Pancreas (tissue), 10 donors: ENCODE measurements around the gene ZNF592. TPM values are rescaled to one million over a fixed set of nuclear protein-coding genes. Genes with fewer than 3 reads are reported as not detected.
"Not testable (repeated sequence)": the region's sequence is repeated elsewhere in the genome, so short reads cannot be mapped to it uniquely, and the experiment has no call there.

Source experiments
- ATAC-seq, 4 donors: fragments of 200-7000 bp; cut with Tn5 transposase; one replicate each; pipeline versions ENCODE4 v1.8.0 to v1.9.1; 2020; ENCODE audit warnings: mild to moderate bottlenecking in 4 of 4, moderate library complexity in 4 of 4
- DNase-seq, 6 donors: peaks; one replicate each; pipeline ENCODE4 v3.0.0-alpha.2; 2020
- FAIRE-seq: peaks from 2 replicates; lab custom pipeline; 2012; peaks lifted over from hg19 to GRCh38; lab: Jason Lieb, UNC
- H3K27ac ChIP-seq, 4 donors: fragments of 200-600 bp; sonication (generic); 1 replicate in 3 of 4; 2 replicates in 1 of 4; pipeline versions ENCODE4 v1.5.0 to v1.8.0; 2020
- H3K27me3 ChIP-seq, 4 donors: fragments of 200-600 bp; one replicate each; pipeline ENCODE4 v1.8.0; 2021
- H3K36me3 ChIP-seq, 3 donors: fragments of 200-600 bp; sonication (generic) in 1 of 3; one replicate each; pipeline versions ENCODE4 v1.5.0 to v1.8.0; 2020 to 2021
- H3K4me1 ChIP-seq, 3 donors: fragments of 200-600 bp; one replicate each; pipeline ENCODE4 v1.8.0; 2021
- H3K4me3 ChIP-seq, 4 donors: fragments of 200-600 bp; sonication (generic) in 2 of 4; one replicate each; pipeline versions ENCODE4 v1.5.0 to v1.8.0; 2020 to 2021
- H3K9me3 ChIP-seq, 4 donors: fragments of 200-600 bp; one replicate each; pipeline ENCODE4 v1.8.0; 2021
- CTCF ChIP-seq, 4 donors: fragments of 200-600 bp; sonication (generic) in 3 of 4; IDR thresholded peaks; one replicate each; pipeline versions ENCODE4 v1.5.0 to v1.8.0; 2021; ENCODE audit warnings: antibody characterized with exemption in 4 of 4
- WGBS, 2 donors: extraction: QIAGEN DNeasy Blood & Tissue Kit; methylation state at CpG; one replicate each; pipeline ENCODE4 v1.1.7; 2013; 5-methylcytosine and 5-hydroxymethylcytosine counted together
- intact Hi-C, 3 donors: fragments of 100-400 bp; cut with DNase I; formaldehyde crosslinking; loops; one replicate each; pipeline versions ENCODE4 v1.11.1 to v1.14.2; 2022
- polyA plus RNA-seq, 2 donors: library from polyadenylated mRNA; stranded (reverse); fragments of 200-250 nt; gene quantifications; one replicate each; pipeline ENCODE4 v1.2.3, GENCODE V29; 2013
- total RNA-seq, 6 donors: library from RNA; stranded (reverse); fragmentation: NEBNext Ultra II Directional in 4 of 6; extraction: Animal tissue kit (Norgen Biotek cat#: 25700) in 4 of 6; gene quantifications; one replicate each; pipeline versions ENCODE4 v1.2.1 to v1.2.4, GENCODE V29; 2021 to 2023
- donor health status: healthy with polysubstance abuse.
- donor health status: DM: no; HTN: no; CAD: no; lungs with moderate emphysema.
- donor health status: DM: no; HTN: no; CAD: no.
- donor health status: control.
- donor health status: control.
- donor health status: Bipolar disorder and iron deficiency.
- donor health status: DM: yes; HTN: yes; CAD: no.
- donor health status: DM: no; HTN: no; CAD: no.
- donor health status: DM: no; HTN: no; CAD: no.
- donor health status: DM: yes; HTN: yes; CAD: no.

The ZNF592 gene
- total and polyA plus RNA-seq, 8 donors = 9.1 to 16.6 (median 12.0) TPM

DNA sequence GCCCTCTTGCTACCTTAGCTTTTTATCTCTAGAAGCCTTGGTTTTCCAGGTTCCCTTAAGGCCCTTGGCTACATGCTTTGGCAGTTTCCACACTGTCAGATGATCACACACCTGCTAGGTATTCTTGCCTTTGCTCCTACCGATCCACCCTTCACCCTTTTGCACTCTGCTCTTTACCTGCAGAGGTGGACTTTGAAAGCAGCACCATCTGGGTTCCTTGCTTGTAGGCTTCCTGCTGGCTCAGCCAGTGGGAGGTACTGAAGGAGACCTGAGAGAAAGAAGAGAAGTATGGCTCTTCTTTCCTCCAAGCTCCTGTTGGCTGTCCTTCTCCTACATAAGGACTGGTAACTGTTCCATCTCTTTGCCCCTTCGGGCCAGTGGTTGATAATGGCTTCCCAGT, 7.3 kb upstream of the ZNF592 start:
- Histone ChIP-seq H3K9me3 (no peaks in the 10 kb centered on the region), H3K27me3 (no peaks in the 10 kb centered on the region), H3K4me1 (peaks cover 0 to 1% (median 0%) of the 10 kb centered on the region in 3 donors), H3K36me3 (no peaks in the 10 kb centered on the region), H3K4me3 (no peak overlapping the region), H3K27ac (no peak overlapping the region)
- TF ChIP-seq CTCF (IDR thresholded peaks at IDR 0.05) = no peak
- ATAC-seq = no peak
- no peak for DNase-seq
- intact Hi-C loops = no loop called here
- FAIRE-seq = no peak
- 49 to 51% methylated on average over 2 of the region's 2 CpGs for WGBS, 2 donors

GRCh38 chr15:84747416-84748273, 747 bp upstream of the ZNF592 start:
- H3K27me3 ChIP-seq = no peaks in the 10 kb centered on the region
- H3K9me3 ChIP-seq = no peaks in the 10 kb centered on the region
- H3K36me3 ChIP-seq = no peaks in the 10 kb centered on the region
- no peak for FAIRE-seq
- no peak for TF ChIP-seq CTCF (IDR thresholded peaks at IDR 0.05)
- H3K4me3 ChIP-seq = peak overlapping the region; percentile 55 to 94 (median 76)
- peak; percentile 75 to 92 (median 82) for DNase-seq
- ATAC-seq = peak; percentile 62 to 76 (median 70)
- H3K27ac ChIP-seq = peak overlapping the region; percentile 96 to 100 (median 99)
- 1% methylated on average over 35 to 46 of the region's 46 CpGs for WGBS, 2 donors
- H3K4me1 ChIP-seq = peaks cover 23 to 33% (median 31%) of the 10 kb centered on the region in 3 donors
- intact Hi-C loops = no loop called here

DNA sequence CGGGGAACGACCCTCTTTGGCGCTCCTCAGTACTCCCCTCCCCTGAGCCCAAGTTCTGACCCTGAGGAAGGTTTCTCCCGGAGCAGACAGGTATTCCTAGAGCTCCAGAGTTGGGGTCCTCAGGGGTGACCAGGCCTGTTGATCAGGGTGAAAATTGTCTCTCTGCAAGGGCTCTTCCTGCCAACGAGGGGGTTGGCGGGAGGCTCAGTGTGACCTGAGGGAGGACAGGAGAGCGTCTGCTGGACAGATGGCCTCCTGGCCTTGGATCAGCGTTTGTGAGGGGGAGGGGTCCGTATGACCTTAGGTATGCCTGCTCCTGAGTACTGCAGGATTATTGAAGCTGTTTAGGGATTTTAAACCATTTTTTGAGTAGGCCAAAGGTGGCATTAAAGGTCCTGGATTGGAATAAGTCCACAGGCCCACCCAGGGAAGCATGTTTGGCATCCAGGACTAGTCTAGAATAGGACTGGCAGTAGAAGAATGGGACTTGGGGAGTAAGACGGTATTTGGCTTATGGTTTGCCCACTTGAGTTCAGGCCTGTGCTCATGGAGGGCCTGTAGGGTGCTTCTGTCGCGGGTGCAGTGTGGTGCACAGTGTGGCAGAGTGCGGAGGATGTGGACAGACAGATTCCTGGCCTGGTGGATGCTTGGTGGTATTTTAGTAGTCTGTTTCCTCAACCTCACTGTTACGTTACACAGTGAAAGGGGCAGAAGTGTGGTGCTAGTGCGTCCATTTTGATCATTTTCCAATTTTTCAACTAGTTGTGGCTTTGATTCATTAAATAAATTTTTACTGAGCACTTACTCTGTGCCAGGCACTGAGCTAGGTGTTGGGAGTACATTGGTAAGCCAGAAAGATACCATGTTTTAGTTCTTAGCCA, 959 bp downstream of the ZNF592 start:
- peak overlapping the region; percentile 64 to 94 (median 85) for H3K4me3 ChIP-seq
- FAIRE-seq (no peak), DNase-seq (peak; percentile 46 to 67 (median 58)), ATAC-seq (peak in 3 of 4 donors; percentile 11 to 23 (median 16))
- TF ChIP-seq CTCF (IDR thresholded peaks at IDR 0.05) = no peak
- H3K9me3 ChIP-seq = no peaks in the 10 kb centered on the region
- H3K27ac ChIP-seq = peak overlapping the region; percentile 79 to 100 (median 98)
- H3K36me3 ChIP-seq = no peaks in the 10 kb centered on the region
- intact Hi-C loops = no loop called here
- H3K27me3 ChIP-seq = no peaks in the 10 kb centered on the region
- peaks cover 34 to 47% (median 44%) of the 10 kb centered on the region in 3 donors for H3K4me1 ChIP-seq
- WGBS, 2 donors = 3 to 4% methylated on average over 15 of the region's 15 CpGs

GRCh38 chr15:84750583-84751092, 2.2 kb downstream of the ZNF592 start:
- Histone ChIP-seq H3K9me3 (no peaks in the 10 kb centered on the region), H3K4me3 (peak overlapping the region in 1 of 4 donors; percentile 90), H3K27me3 (no peaks in the 10 kb centered on the region), H3K27ac (peak overlapping the region in 2 of 4 donors; percentile 99 to 100), H3K4me1 (peaks cover 35 to 49% (median 47%) of the 10 kb centered on the region in 3 donors), H3K36me3 (no peaks in the 10 kb centered on the region)
- FAIRE-seq = no peak
- ATAC-seq = no peak
- WGBS, 2 donors = 20 to 23% methylated on average over 2 of the region's 2 CpGs
- no peak for DNase-seq
- intact Hi-C loops = no loop called here
- TF ChIP-seq CTCF (IDR thresholded peaks at IDR 0.05) = no peak

- intact Hi-C loops, H3K36me3 ChIP-seq, H3K27me3 ChIP-seq, ATAC-seq, DNase-seq, H3K9me3 ChIP-seq, FAIRE-seq, H3K4me3 ChIP-seq: not testable (repeated sequence)
- Histone ChIP-seq H3K27ac (peak overlapping the region in 2 of 4 donors; percentile 71 to 100), H3K4me1 (peaks cover 35 to 45% (median 44%) of the 10 kb centered on the region in 3 donors)
- WGBS, 2 donors = 77 to 83% methylated on average over 6 of the region's 6 CpGs
Measured at GRCh38 chr15:84751721-84752120, 3.3 kb downstream of the ZNF592 start.
